Measurements from ENCODE around the gene TBC1D22A.

Gene TBC1D22A

DNA sequence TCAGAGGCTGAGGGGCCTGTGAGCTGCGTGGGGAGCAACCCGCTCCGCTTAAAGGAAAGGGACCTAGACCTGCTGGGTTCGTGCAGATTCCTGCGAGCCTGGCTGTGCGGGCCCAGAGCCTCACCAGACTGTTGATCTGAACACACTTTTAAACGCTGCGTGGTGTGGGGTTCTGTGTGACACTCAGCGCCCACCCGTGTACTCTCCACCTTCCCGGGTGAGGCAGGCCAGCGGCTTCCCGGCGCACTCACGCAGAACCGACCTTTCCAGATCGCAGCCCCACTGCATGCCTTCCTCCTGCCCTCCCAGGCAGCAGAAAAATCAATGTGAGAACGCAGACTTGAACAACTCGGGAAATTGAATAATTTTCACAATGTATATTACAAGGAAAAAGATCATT lies 388.6 kb downstream of the TBC1D22A start:
- ATAC-seq: no peak
- TF ChIP-seq ARNTL (CRISPR knock-in tag; IDR thresholded peaks at IDR 0.05; ENCODE audit: borderline replicate concordance, low read depth) (no peak), OSR1 (CRISPR knock-in tag; IDR thresholded peaks at IDR 0.05) (no peak), ZC3H10 (CRISPR knock-in tag; IDR thresholded peaks at IDR 0.05) (no peak), ZFP30 (CRISPR knock-in tag; IDR thresholded peaks at IDR 0.05) (no peak), ZFP3 (CRISPR knock-in tag; IDR thresholded peaks at IDR 0.05) (no peak), TOX (CRISPR knock-in tag; IDR thresholded peaks at IDR 0.05; ENCODE audit: borderline replicate concordance) (no peak), BACH2 (CRISPR knock-in tag; IDR thresholded peaks at IDR 0.05; ENCODE audit: borderline replicate concordance) (no peak), CSDC2 (CRISPR knock-in tag; IDR thresholded peaks at IDR 0.05) (no peak)
- TF ChIP-seq, protein P1, sequence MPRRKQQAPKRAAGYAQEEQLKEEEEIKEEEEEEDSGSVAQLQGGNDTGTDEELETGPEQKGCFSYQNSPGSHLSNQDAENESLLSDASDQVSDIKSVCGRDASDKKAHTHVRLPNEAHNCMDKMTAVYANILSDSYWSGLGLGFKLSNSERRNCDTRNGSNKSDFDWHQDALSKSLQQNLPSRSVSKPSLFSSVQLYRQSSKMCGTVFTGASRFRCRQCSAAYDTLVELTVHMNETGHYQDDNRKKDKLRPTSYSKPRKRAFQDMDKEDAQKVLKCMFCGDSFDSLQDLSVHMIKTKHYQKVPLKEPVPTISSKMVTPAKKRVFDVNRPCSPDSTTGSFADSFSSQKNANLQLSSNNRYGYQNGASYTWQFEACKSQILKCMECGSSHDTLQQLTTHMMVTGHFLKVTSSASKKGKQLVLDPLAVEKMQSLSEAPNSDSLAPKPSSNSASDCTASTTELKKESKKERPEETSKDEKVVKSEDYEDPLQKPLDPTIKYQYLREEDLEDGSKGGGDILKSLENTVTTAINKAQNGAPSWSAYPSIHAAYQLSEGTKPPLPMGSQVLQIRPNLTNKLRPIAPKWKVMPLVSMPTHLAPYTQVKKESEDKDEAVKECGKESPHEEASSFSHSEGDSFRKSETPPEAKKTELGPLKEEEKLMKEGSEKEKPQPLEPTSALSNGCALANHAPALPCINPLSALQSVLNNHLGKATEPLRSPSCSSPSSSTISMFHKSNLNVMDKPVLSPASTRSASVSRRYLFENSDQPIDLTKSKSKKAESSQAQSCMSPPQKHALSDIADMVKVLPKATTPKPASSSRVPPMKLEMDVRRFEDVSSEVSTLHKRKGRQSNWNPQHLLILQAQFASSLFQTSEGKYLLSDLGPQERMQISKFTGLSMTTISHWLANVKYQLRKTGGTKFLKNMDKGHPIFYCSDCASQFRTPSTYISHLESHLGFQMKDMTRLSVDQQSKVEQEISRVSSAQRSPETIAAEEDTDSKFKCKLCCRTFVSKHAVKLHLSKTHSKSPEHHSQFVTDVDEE (CRISPR knock-in tag; IDR thresholded peaks at IDR 0.05): no peak
- TF ChIP-seq, protein P2, sequence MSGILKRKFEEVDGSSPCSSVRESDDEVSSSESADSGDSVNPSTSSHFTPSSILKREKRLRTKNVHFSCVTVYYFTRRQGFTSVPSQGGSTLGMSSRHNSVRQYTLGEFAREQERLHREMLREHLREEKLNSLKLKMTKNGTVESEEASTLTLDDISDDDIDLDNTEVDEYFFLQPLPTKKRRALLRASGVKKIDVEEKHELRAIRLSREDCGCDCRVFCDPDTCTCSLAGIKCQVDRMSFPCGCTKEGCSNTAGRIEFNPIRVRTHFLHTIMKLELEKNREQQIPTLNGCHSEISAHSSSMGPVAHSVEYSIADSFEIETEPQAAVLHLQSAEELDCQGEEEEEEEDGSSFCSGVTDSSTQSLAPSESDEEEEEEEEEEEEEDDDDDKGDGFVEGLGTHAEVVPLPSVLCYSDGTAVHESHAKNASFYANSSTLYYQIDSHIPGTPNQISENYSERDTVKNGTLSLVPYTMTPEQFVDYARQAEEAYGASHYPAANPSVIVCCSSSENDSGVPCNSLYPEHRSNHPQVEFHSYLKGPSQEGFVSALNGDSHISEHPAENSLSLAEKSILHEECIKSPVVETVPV (CRISPR knock-in tag; IDR thresholded peaks at IDR 0.05): no peak
- TF ChIP-seq, protein P3, sequence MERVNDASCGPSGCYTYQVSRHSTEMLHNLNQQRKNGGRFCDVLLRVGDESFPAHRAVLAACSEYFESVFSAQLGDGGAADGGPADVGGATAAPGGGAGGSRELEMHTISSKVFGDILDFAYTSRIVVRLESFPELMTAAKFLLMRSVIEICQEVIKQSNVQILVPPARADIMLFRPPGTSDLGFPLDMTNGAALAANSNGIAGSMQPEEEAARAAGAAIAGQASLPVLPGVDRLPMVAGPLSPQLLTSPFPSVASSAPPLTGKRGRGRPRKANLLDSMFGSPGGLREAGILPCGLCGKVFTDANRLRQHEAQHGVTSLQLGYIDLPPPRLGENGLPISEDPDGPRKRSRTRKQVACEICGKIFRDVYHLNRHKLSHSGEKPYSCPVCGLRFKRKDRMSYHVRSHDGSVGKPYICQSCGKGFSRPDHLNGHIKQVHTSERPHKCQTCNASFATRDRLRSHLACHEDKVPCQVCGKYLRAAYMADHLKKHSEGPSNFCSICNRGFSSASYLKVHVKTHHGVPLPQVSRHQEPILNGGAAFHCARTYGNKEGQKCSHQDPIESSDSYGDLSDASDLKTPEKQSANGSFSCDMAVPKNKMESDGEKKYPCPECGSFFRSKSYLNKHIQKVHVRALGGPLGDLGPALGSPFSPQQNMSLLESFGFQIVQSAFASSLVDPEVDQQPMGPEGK (CRISPR knock-in tag; IDR thresholded peaks at IDR 0.05; ENCODE audit: borderline replicate concordance): no peak

DNA sequence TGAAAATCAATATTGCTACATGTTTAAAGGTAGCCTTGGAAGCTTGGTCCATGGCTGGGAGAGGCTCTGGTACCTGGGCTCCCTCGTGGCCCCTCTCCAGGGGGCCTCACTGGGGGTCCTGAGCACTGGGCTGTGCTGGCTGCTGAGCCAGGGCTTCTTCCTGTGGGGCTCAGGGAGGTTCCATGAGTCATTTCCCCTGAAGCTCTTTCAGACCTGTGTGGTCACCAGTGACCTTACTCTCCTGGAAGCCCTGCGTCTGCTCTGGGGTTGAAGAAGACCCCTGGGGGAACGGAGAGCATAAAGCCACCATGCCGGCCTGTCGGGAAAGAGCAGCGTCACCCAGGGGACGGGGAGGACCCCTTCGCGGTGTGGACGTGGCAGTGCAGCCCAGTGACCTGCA lies 389.0 kb downstream of the TBC1D22A start:
- TF ChIP-seq, protein P4, sequence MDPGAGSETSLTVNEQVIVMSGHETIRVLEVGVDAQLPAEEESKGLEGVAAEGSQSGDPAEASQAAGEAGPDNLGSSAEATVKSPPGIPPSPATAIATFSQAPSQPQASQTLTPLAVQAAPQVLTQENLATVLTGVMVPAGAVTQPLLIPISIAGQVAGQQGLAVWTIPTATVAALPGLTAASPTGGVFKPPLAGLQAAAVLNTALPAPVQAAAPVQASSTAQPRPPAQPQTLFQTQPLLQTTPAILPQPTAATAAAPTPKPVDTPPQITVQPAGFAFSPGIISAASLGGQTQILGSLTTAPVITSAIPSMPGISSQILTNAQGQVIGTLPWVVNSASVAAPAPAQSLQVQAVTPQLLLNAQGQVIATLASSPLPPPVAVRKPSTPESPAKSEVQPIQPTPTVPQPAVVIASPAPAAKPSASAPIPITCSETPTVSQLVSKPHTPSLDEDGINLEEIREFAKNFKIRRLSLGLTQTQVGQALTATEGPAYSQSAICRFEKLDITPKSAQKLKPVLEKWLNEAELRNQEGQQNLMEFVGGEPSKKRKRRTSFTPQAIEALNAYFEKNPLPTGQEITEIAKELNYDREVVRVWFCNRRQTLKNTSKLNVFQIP (CRISPR knock-in tag; IDR thresholded peaks at IDR 0.05; ENCODE audit: borderline replicate concordance, low read depth): no peak
- TF ChIP-seq TCF4 (CRISPR knock-in tag; IDR thresholded peaks at IDR 0.05; ENCODE audit: borderline replicate concordance) (no peak), ARNTL (CRISPR knock-in tag; IDR thresholded peaks at IDR 0.05; ENCODE audit: borderline replicate concordance, low read depth) (no peak), ZNF8 (CRISPR knock-in tag; IDR thresholded peaks at IDR 0.05) (no peak), GLIS3 (CRISPR knock-in tag; IDR thresholded peaks at IDR 0.05) (no peak), OSR1 (CRISPR knock-in tag; IDR thresholded peaks at IDR 0.05) (no peak), BACH2 (CRISPR knock-in tag; IDR thresholded peaks at IDR 0.05; ENCODE audit: borderline replicate concordance) (no peak), CSDC2 (CRISPR knock-in tag; IDR thresholded peaks at IDR 0.05) (no peak), ZFP30 (CRISPR knock-in tag; IDR thresholded peaks at IDR 0.05) (no peak), RARB (CRISPR knock-in tag; IDR thresholded peaks at IDR 0.05) (no peak), ZFP3 (CRISPR knock-in tag; IDR thresholded peaks at IDR 0.05) (no peak), ZNF565 (CRISPR knock-in tag; conservative IDR thresholded peaks at IDR 0.05; ENCODE audit: low read depth) (no peak), PPARA (CRISPR knock-in tag; IDR thresholded peaks at IDR 0.05; ENCODE audit: borderline replicate concordance) (no peak)
- TF ChIP-seq, protein P2 (CRISPR knock-in tag; IDR thresholded peaks at IDR 0.05): no peak
- TF ChIP-seq, protein P1 (CRISPR knock-in tag; IDR thresholded peaks at IDR 0.05): no peak
- ATAC-seq: no peak
